ENCODE measurements around the gene CBX7.

The CBX7 gene

DNA sequence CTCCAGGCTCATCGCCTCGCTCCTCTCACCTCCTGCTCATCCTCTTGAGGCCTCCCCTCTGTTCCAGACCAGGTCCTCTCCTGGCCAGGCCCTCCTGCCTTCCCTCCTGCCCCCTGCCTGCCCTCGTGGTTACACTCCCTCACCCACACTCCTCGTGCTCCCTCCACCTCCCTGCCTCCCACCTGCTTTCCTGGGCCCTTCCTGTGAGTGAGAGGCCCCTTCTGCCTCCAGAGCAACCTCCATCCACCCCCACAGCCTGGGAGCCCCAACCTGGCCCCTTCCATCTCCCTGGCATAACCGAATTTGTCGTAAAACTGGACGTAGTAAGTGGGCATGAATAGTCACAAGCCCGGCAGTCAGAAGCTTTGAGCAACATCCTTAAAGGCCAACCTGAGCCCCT is 70.9 kb downstream of the CBX7 start:
- TF ChIP-seq, protein P1, sequence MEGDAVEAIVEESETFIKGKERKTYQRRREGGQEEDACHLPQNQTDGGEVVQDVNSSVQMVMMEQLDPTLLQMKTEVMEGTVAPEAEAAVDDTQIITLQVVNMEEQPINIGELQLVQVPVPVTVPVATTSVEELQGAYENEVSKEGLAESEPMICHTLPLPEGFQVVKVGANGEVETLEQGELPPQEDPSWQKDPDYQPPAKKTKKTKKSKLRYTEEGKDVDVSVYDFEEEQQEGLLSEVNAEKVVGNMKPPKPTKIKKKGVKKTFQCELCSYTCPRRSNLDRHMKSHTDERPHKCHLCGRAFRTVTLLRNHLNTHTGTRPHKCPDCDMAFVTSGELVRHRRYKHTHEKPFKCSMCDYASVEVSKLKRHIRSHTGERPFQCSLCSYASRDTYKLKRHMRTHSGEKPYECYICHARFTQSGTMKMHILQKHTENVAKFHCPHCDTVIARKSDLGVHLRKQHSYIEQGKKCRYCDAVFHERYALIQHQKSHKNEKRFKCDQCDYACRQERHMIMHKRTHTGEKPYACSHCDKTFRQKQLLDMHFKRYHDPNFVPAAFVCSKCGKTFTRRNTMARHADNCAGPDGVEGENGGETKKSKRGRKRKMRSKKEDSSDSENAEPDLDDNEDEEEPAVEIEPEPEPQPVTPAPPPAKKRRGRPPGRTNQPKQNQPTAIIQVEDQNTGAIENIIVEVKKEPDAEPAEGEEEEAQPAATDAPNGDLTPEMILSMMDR (IDR thresholded peaks at IDR 0.05; ENCODE audit: low read depth, low read length) = no peak
- Histone ChIP-seq H3K27me3 (no peaks in the 10 kb centered on the region), H3K36me3 (no peaks in the 10 kb centered on the region), H3K4me3 (ENCODE audit: low read depth, low read length) (no peak overlapping the region), H3K9me3 (no peaks in the 10 kb centered on the region), H3K4me1 (no peaks in the 10 kb centered on the region)
- DNase-seq = no peak

DNA sequence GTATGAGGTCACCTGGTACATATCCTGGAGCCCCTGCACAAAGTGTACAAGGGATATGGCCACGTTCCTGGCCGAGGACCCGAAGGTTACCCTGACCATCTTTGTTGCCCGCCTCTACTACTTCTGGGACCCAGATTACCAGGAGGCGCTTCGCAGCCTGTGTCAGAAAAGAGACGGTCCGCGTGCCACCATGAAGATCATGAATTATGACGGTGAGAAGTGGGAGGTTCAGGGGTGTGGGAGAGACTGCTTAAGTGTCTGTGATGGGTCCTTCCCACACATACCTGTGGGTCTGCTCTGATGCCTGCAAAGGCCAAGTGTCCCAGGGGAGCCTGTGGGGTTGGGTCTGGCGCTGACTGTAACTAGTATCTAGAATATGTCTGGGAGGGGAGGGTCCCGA is 71.5 kb downstream of the CBX7 start:
- H3K4me1 ChIP-seq = no peaks in the 10 kb centered on the region
- no peak overlapping the region for H3K4me3 ChIP-seq (ENCODE audit: low read depth, low read length)
- TF ChIP-seq, protein P1 (IDR thresholded peaks at IDR 0.05; ENCODE audit: low read depth, low read length) = no peak
- no peaks in the 10 kb centered on the region for H3K9me3 ChIP-seq
- H3K36me3 ChIP-seq = no peaks in the 10 kb centered on the region
- DNase-seq = no peak
- no peaks in the 10 kb centered on the region for H3K27me3 ChIP-seq
